GM13977 (cell line): Measurements from ENCODE around the gene MRPS34.

ENCODE experiments used
- DNase-seq: peaks from one replicate; pipeline ENCODE4 v3.0.0; 2012; ENCODE audit warnings: low spot score
- CTCF ChIP-seq: IDR thresholded peaks from 2 replicates; pipeline ENCODE4 v1.5.1; 2012; ENCODE audit warnings: mild to moderate bottlenecking, control low read depth; ENCODE audit not compliant: insufficient read depth; ENCODE audit errors: extremely low read depth, missing control alignments
- in situ Hi-C: fragments of 300-500 bp; cut with MboI; formaldehyde crosslinking; loops from one replicate; pipeline ENCODE4 v1.12.0; 2022; ENCODE audit warnings: low sequenced_read_pairs, low pct_unique_long_range_greater_than_20kb, mixed read lengths, inconsistent platforms; ENCODE audit not compliant: unreplicated experiment

MRPS34 gene

DNA sequence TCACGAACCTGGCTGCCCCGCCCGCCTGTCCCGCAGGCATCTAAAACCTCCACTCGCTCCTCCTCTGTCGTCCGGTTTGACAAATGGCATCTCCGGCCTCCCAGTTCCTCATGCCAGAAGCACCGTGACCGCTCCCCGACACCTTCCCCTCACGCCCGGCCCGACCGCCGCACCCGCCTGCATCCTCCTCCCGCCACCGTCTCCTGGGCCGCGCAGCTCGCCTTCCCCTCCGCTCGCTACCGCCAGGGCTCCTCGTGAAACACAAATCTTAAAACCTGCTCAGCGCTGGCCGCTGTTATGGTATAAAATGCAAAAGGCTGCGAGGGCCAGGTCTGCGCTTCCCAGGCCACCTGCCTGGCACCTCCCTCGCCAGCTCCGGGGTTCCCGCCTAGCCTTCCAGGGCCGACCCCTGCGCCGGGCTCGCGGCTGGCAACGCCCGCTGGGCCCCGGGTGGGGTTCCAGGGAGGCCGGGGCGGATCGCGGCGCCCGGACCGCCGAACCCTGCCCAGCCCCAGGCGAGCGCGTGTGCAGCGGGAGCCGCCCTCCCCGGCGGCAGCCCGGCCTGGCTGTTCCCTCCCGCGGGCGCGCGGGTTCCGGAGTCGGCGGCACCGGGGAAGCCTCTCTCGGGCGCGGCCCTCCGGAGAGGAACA is 8.9 kb upstream of the MRPS34 start:
- TF ChIP-seq CTCF, result no peak
- in situ Hi-C loops, result no loop called here

DNA sequence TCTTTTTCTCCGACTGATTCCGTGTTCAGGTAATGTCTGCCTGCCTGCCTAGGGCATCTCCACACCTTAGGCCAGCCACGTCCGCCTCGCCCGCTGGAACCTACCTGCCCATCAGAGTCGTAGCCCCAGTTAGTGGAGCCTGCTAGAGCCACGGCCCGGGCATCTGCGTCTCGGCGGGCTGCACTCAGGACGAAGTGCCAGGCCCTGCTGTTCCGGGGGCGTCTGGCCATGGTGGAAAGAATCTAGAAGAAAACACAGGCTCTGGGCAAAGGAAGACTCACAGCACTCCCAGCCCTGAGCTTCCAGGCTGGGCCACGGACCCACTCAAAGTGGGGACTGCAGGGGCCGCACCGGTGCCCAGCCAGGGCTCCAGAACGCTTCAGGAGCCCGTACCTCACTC is 8.3 kb upstream of the MRPS34 start:
- DNase-seq, result no peak
- in situ Hi-C loops, result no loop called here
- TF ChIP-seq CTCF, result no peak

More for the DNA sequence above, 8.9 kb upstream of the MRPS34 start:
- DNase-seq, result no peak

- in situ Hi-C loops, result no loop called here
- DNase-seq, result no peak
- no peak for TF ChIP-seq CTCF
These were observed 7.7 kb upstream of the MRPS34 start for GRCh38 chr16:1780677-1781072.

DNA sequence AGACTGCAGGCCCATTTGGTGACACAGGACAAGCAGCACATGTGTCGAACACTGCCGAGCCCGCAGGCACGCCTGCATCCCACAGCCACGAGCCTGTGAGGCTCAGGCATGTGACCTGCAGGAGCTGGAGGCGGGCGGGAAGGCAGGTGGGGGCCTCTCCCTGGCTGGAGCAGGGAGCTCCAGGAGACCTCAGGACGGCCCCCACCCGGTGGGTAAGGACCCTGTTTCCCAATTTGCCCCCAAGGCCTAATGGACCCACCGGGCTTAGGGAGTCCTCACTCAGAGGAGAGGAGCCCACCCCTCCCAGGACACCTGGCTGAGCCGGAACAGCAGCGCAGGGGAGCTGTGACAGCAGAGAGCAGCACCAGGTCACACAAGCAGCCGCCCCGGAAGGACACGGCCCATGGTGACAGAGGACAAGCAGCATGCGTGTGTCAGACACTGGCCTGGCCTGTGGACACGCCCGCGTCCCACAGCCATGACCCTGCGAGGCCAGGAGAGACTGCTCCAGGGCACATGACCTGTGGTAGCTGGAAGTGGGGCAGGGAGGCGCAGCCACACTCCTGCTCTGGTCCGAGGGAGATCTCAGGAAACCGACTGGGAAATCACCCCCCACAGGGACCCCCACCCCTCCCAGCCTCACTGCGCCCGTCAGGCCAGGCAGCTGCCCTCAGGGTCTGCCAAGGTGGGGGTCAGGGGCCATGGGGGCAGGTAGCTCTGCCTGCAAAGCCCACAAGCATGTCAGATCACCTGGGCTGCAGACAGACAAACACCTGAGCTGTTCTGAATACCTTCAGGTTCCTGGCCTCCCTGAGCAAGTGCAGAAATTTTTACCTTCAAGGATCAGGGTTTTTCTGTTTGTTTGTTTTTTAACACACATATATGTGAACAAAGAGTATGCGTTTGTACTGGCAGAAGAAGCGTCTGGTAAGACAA is 7.1 kb upstream of the MRPS34 start:
- DNase-seq, result no peak

DNA sequence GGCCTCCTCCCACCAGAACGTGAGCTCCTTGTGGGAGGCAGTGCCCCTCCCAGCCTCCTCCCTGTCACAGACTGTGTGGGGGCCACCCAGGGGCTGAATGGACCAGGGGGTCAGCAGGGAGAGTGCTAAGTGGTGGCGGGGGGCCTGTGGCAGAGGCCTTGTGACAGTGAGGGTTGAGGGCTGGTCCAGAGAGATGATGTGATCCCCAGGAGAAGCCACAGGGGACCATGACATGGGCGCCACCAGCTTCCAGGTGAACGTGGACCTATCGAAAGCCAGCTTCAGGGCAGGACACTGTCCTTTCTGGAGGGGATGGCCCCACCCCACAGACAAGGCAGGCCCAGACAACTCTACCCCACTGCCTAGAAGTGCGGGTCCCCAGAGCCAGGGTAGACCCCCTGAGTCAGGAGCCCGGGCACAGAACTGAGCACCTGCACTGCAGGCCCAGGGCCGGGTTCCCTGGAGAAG is 6.3 kb upstream of the MRPS34 start:
- in situ Hi-C loops, result no loop called here
- DNase-seq, result no peak
- no peak for TF ChIP-seq CTCF

More for the DNA sequence above, 7.1 kb upstream of the MRPS34 start:
- TF ChIP-seq CTCF, result no peak
- in situ Hi-C loops, result no loop called here

DNA sequence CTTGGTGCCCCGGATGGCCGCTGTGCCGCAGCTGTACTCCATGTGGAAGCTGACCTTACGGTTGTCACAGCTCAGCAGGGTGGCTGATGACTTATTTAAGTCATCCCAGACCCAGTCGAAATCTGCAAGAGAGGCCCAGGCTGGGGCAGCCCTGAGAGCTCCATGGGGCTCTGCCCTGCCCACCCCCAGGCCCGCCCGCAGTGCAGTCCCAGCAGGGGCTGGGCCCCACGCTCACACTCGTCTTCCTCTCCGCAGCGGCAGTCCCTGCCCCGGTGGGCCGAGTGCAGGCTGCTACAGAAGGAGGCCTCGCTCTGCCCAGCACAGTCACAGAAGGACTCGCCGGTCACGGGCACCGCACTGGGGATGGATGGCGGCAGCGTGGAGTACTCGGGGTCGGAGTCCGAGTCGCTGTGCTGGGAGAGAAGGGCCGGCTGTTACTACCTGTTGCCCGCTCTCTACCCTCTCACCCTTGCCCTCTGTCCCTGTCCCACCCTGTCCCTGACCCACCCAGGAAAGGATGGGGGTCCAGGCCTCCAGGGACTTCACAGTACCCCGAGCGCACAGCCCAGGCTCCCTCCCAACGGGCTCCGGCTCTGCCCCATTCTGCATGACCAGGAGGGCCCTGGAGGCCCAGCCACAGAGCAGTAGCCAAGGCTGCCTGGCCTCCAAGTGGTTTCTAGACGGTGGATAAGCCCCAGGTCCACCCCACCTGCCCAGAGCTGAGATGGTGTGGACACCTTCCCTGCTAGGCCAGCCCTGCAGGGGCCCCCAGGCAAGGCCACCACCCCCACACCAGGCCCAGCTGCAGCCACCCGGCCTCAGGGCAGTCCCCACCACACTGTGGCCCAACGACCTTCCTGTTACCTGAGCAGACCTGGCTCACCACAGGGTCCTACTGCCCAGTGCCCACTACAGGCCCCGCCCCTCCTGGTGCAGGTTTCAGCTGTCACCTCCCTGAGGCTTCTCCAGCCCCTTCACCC is 5.6 kb upstream of the MRPS34 start:
- TF ChIP-seq CTCF, result no peak
- no peak for DNase-seq
- in situ Hi-C loops, result no loop called here
